Upper lobe of left lung (tissue), 6 donors: ENCODE measurements around the gene MRPS23. TPM values are rescaled to one million over a fixed set of nuclear protein-coding genes. Genes with fewer than 3 reads are reported as not detected.

ENCODE experiments used
- ATAC-seq, 2 donors: fragments of 200-7000 bp; cut with Tn5 transposase; one replicate each; pipeline ENCODE4 v1.9.1; 2022; ENCODE audit warnings: mild to moderate bottlenecking in 2 of 2, moderate library complexity in 2 of 2; ENCODE audit not compliant: low FRiP score in 2 of 2
- DNase-seq, 2 donors: peaks; one replicate each; pipeline ENCODE4 v3.0.0-alpha.2; 2019 to 2020
- H3K27ac ChIP-seq, 4 donors: fragments of 200-600 bp; sonication (generic); one replicate each; pipeline ENCODE4 v1.5.1; 2016 to 2019
- H3K27me3 ChIP-seq, 4 donors: fragments of 200-600 bp; sonication (generic); one replicate each; pipeline ENCODE4 v1.5.1; 2017 to 2019
- H3K36me3 ChIP-seq, 4 donors: fragments of 200-600 bp; sonication (generic); one replicate each; pipeline ENCODE4 v1.5.1; 2016 to 2019
- H3K4me1 ChIP-seq, 4 donors: fragments of 200-600 bp; sonication (generic); one replicate each; pipeline ENCODE4 v1.5.1; 2018 to 2019
- H3K4me3 ChIP-seq, 4 donors: fragments of 200-600 bp; sonication (generic); one replicate each; pipeline ENCODE4 v1.5.1; 2017 to 2019; ENCODE audit warnings: mild to moderate bottlenecking in 2 of 4, moderate library complexity in 1 of 4
- H3K9me3 ChIP-seq, 4 donors: fragments of 200-600 bp; sonication (generic); one replicate each; pipeline ENCODE4 v1.5.1; 2018 to 2019
- CTCF ChIP-seq, 6 experiments: fragments of 450-650 bp in 4 of 6; fragments of 200-600 bp in 2 of 6; sonication (generic) in 2 of 6; IDR thresholded peaks; one replicate each; pipeline ENCODE4 v1.5.1; 2016 to 2019; ENCODE audit warnings: antibody characterized with exemption in 6 of 6
- EP300 ChIP-seq, 4 donors: sonication (generic); formaldehyde crosslinking; IDR thresholded peaks; one replicate each; pipeline ENCODE4 v1.5.1; 2017; ENCODE audit warnings: antibody characterized with exemption in 4 of 4, control low read depth in 2 of 4
- POLR2A ChIP-seq, 4 donors: fragments of 450-650 bp; IDR thresholded peaks; one replicate each; pipeline ENCODE4 v1.5.1; 2016 to 2017; ENCODE audit warnings: antibody characterized with exemption in 4 of 4, mild to moderate bottlenecking in 2 of 4
- POLR2AphosphoS5 ChIP-seq, 2 donors: sonication (generic); formaldehyde crosslinking; IDR thresholded peaks; one replicate each; pipeline ENCODE4 v1.5.1; 2017; ENCODE audit warnings: antibody characterized with exemption in 2 of 2
- WGBS, 2 donors: methylation state at CpG; one replicate each; pipeline ENCODE4 v1.1.5; 2017 to 2018; 5-methylcytosine and 5-hydroxymethylcytosine counted together
- total RNA-seq, 6 donors: library from RNA; depleted of rRNA in 4 of 6; stranded (reverse); fragments of >200 nt in 4 of 6; gene quantifications; one replicate each; pipeline versions ENCODE4 v1.1.0 to v1.2.1, GENCODE V29; 2016 to 2021
- donor health status: DM: no; HTN: no; CAD: no; lungs with moderate emphysema.
- donor health status: DM: no; HTN: yes; CAD: no; lungs with severe emphysema.

Gene MRPS23
- total RNA-seq, 6 donors from 2014 or later, result 11.4 to 50.6 (median 19.1) TPM

- no peaks in the 10 kb centered on the region for H3K36me3 ChIP-seq
- no peaks in the 10 kb centered on the region for H3K27me3 ChIP-seq
- H3K4me1 ChIP-seq, result no peaks in the 10 kb centered on the region
- no peak for TF ChIP-seq EP300 (IDR thresholded peaks at IDR 0.05)
- no peak for TF ChIP-seq CTCF (IDR thresholded peaks at IDR 0.05)
- no peak for TF ChIP-seq POLR2A (IDR thresholded peaks at IDR 0.05)
- no peak overlapping the region for H3K4me3 ChIP-seq
- WGBS, 2 donors, result 30 to 42% methylated on average over 4 of the region's 4 CpGs
- no peak for DNase-seq
- ATAC-seq, result no peak
- H3K27ac ChIP-seq, result no peak overlapping the region
- peaks cover 0 to 7% (median 6%) of the 10 kb centered on the region in 4 donors for H3K9me3 ChIP-seq
These were observed 46.8 kb downstream of the MRPS23 start for GRCh38 chr17:57803021-57803420.

GRCh38 chr17:57801044-57801711 is 48.7 kb downstream of the MRPS23 start:
- Histone ChIP-seq H3K4me1 (no peaks in the 10 kb centered on the region), H3K9me3 (peaks cover 0 to 7% (median 6%) of the 10 kb centered on the region in 4 donors), H3K4me3 (no peak overlapping the region), H3K27ac (no peak overlapping the region), H3K27me3 (no peaks in the 10 kb centered on the region), H3K36me3 (no peaks in the 10 kb centered on the region)
- 93 to 95% methylated on average over 3 of the region's 3 CpGs for WGBS, 2 donors
- ATAC-seq (no peak), DNase-seq (no peak)
- TF ChIP-seq CTCF (IDR thresholded peaks at IDR 0.05) (no peak), EP300 (IDR thresholded peaks at IDR 0.05) (no peak), POLR2A (IDR thresholded peaks at IDR 0.05) (no peak), POLR2AphosphoS5 (IDR thresholded peaks at IDR 0.05) (no peak)

GRCh38 chr17:57794841-57795240 is 55.0 kb downstream of the MRPS23 start:
- Histone ChIP-seq H3K4me1 (no peaks in the 10 kb centered on the region), H3K27me3 (no peaks in the 10 kb centered on the region), H3K4me3 (no peak overlapping the region), H3K27ac (no peak overlapping the region), H3K9me3 (no peaks in the 10 kb centered on the region), H3K36me3 (no peaks in the 10 kb centered on the region)
- DNase-seq, result no peak
- WGBS, 2 donors, result 46 to 56% methylated on average over 2 of the region's 2 CpGs
- no peak for ATAC-seq
- TF ChIP-seq EP300 (IDR thresholded peaks at IDR 0.05), result no peak
- TF ChIP-seq POLR2A (IDR thresholded peaks at IDR 0.05), result no peak
- TF ChIP-seq POLR2AphosphoS5 (IDR thresholded peaks at IDR 0.05), result no peak
- TF ChIP-seq CTCF (IDR thresholded peaks at IDR 0.05), result no peak

- no peaks in the 10 kb centered on the region for H3K9me3 ChIP-seq
- H3K27ac ChIP-seq, result no peak overlapping the region
- no peaks in the 10 kb centered on the region for H3K36me3 ChIP-seq
- WGBS, 2 donors, result 76 to 83% methylated on average over 4 of the region's 4 CpGs
- no peak for TF ChIP-seq POLR2AphosphoS5 (IDR thresholded peaks at IDR 0.05)
- TF ChIP-seq EP300 (IDR thresholded peaks at IDR 0.05), result no peak
- TF ChIP-seq CTCF (IDR thresholded peaks at IDR 0.05), result no peak
- no peak for TF ChIP-seq POLR2A (IDR thresholded peaks at IDR 0.05)
- H3K4me1 ChIP-seq, result peaks cover 0 to 3% (median 0%) of the 10 kb centered on the region in 4 donors
- ATAC-seq (no peak), DNase-seq (no peak)
- H3K4me3 ChIP-seq, result no peak overlapping the region
- no peaks in the 10 kb centered on the region for H3K27me3 ChIP-seq
These were observed 61.1 kb downstream of the MRPS23 start for GRCh38 chr17:57788725-57789124.

GRCh38 chr17:57785022-57785421 is 64.8 kb downstream of the MRPS23 start:
- 65 to 80% methylated on average over 7 of the region's 7 CpGs for WGBS, 2 donors
- Histone ChIP-seq H3K4me3 (no peak overlapping the region), H3K27ac (no peak overlapping the region), H3K9me3 (no peaks in the 10 kb centered on the region), H3K27me3 (peaks cover 0 to 10% (median 0%) of the 10 kb centered on the region in 4 donors), H3K4me1 (peaks cover 16 to 21% (median 21%) of the 10 kb centered on the region in 4 donors), H3K36me3 (no peaks in the 10 kb centered on the region)
- DNase-seq (no peak), ATAC-seq (peak in 1 of 2 donors; percentile 27)
- TF ChIP-seq CTCF (IDR thresholded peaks at IDR 0.05) (no peak), POLR2AphosphoS5 (IDR thresholded peaks at IDR 0.05) (no peak)
